Ureter (tissue), 1 donor: ENCODE results near the gene EDAR. TPM values are rescaled to one million over a fixed set of nuclear protein-coding genes. Genes with fewer than 3 reads are reported as not detected.

Source experiments
- DNase-seq: peaks from one replicate; pipeline ENCODE4 v3.0.0-alpha.2; 2020; ENCODE audit warnings: low spot score
- total RNA-seq: library from RNA; stranded (reverse); gene quantifications from one replicate; pipeline ENCODE4 v1.2.4, GENCODE V29; 2023
- donor health status: DM: yes; HTN: yes; CAD: no.

Gene EDAR
- 0.96 TPM for total RNA-seq

- DNase-seq, result peak; percentile 67
Measured at GRCh38 chr2:108988796-108989713, at the start of gene EDAR. TSS of gene EDAR (minus strand) at chr2:108989220. CDS start at chr2:108931014, 58,206 bp downstream.

GRCh38 chr2:109033171-109033570, 44.2 kb upstream of the EDAR start:
- no peak for DNase-seq

- DNase-seq, result no peak
Measured at GRCh38 chr2:109032229-109032820, 43.3 kb upstream of the EDAR start.

GRCh38 chr2:109031476-109032228, 42.6 kb upstream of the EDAR start:
- peak; percentile 60 for DNase-seq

GRCh38 chr2:109030870-109031475, 42.0 kb upstream of the EDAR start:
- no peak for DNase-seq

GRCh38 chr2:109029490-109030201, 40.6 kb upstream of the EDAR start:
- no peak for DNase-seq

GRCh38 chr2:109028738-109029489, 39.9 kb upstream of the EDAR start:
- DNase-seq, result no peak

GRCh38 chr2:109028277-109028676, 39.3 kb upstream of the EDAR start:
- no peak for DNase-seq

GRCh38 chr2:109027702-109028101, 38.7 kb upstream of the EDAR start:
- no peak for DNase-seq

- no peak for DNase-seq
Measured at GRCh38 chr2:109024477-109024876, 35.5 kb upstream of the EDAR start.

GRCh38 chr2:109021895-109022300, 32.9 kb upstream of the EDAR start:
- DNase-seq, result peak; percentile 55

- DNase-seq, result no peak
Measured at GRCh38 chr2:109020217-109020637, 31.2 kb upstream of the EDAR start.

GRCh38 chr2:109018452-109018851, 29.4 kb upstream of the EDAR start:
- DNase-seq, result no peak

GRCh38 chr2:109017017-109017416, 28.0 kb upstream of the EDAR start:
- no peak for DNase-seq

GRCh38 chr2:109016376-109016775, 27.4 kb upstream of the EDAR start:
- DNase-seq, result no peak

GRCh38 chr2:109014476-109014875, 25.5 kb upstream of the EDAR start:
- DNase-seq, result no peak

- peak; percentile 55 for DNase-seq
Measured at GRCh38 chr2:109013051-109013450, 24.0 kb upstream of the EDAR start.

- no peak for DNase-seq
Measured at GRCh38 chr2:109009920-109010610, 21.0 kb upstream of the EDAR start.

GRCh38 chr2:109006971-109007370, 18.0 kb upstream of the EDAR start:
- no peak for DNase-seq

GRCh38 chr2:109005686-109006204, 16.7 kb upstream of the EDAR start:
- no peak for DNase-seq
